ENCODE data around the gene C4A. TPM values are rescaled to one million over a fixed set of nuclear protein-coding genes. Genes with fewer than 3 reads are reported as not detected.
"Not testable (repeated sequence)": the region's sequence is repeated elsewhere in the genome, so short reads cannot be mapped to it uniquely, and the experiment has no call there.

C4A gene
- total and polyA plus RNA-seq, 2 of the 4 experiments (the other 2 are of a cell fraction), result 0.90 to 3.8 TPM

DNA sequence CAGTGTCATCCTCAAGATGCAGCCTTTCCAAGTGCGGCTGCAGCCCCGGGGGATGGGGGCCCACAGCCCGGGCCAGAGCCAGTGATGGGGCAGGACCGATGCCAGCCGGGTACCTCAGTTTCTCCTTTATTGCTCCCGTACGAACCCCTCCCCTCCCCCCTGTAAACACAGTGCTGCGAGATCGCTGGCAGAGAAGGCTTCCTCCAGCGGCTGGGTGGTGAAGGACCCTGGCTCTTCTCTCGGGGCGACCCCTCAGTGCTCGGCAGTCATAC, 59.1 kb downstream of the C4A start:
- POLR2A ChIA-PET (ENCODE audit: unreplicated experiment); H2AK9ac ChIP-seq (replicated peaks; ENCODE audit: low read depth, low read length, poor library complexity); H4K20me1 ChIP-seq (ENCODE audit: insufficient read depth, low read length); H3K18ac ChIP-seq (ENCODE audit: low read depth, low read length); H3K4me3 ChIP-seq (ENCODE audit: insufficient read depth, low read depth, low read length); H2AFZ ChIP-seq (replicated peaks; ENCODE audit: low read length, poor library complexity); H3K9me3 ChIP-seq (ENCODE audit: control insufficient read depth, insufficient read depth, low read length); H3K9ac ChIP-seq (ENCODE audit: low read depth, low read length); dilution Hi-C loops (cut with HindIII; ENCODE audit: low sequenced_read_pairs, unreplicated experiment); DNase-seq; H3K4me1 ChIP-seq (ENCODE audit: control insufficient read depth, insufficient read depth, low read length); CTCF ChIA-PET; H3K36me3 ChIP-seq (ENCODE audit: control insufficient read depth, insufficient read depth, low read length); H4K5ac ChIP-seq (ENCODE audit: low read depth, low read length); H3K27me3 ChIP-seq (ENCODE audit: control insufficient read depth, insufficient read depth, low read length); in situ Hi-C loops (cut with MboI; ENCODE audit: low sequenced_read_pairs); H2BK15ac ChIP-seq (ENCODE audit: low read depth, low read length); H3K9me1 ChIP-seq (ENCODE audit: insufficient read depth, low read length); H3K14ac ChIP-seq (replicated peaks; ENCODE audit: low read depth, low read length); H4K91ac ChIP-seq (ENCODE audit: insufficient read depth, low read depth, low read length); H3K23ac ChIP-seq (ENCODE audit: low read depth, low read length); H4K8ac ChIP-seq (ENCODE audit: low read depth in 2 of 2, low read length in 2 of 2); H2BK120ac ChIP-seq (ENCODE audit: low read depth, low read length); BruUV-seq (replicated peaks); ATAC-seq (ENCODE audit: low read depth); H3K4ac ChIP-seq (ENCODE audit: low read depth, low read length); H3K27ac ChIP-seq (ENCODE audit: insufficient read depth, low read length); H3K4me2 ChIP-seq (ENCODE audit: low read depth, low read length); H2BK5ac ChIP-seq (ENCODE audit: low read depth, low read length, poor library complexity, severe bottlenecking); H3K56ac ChIP-seq (ENCODE audit: extremely low read depth, insufficient read depth, low read length); H2AK5ac ChIP-seq (ENCODE audit: low read depth, low read length); H2BK20ac ChIP-seq (ENCODE audit: low read depth, low read length); H3K79me1 ChIP-seq (ENCODE audit: low read depth in 1 of 2, low read length in 2 of 2): not testable (repeated sequence)
- intact Hi-C loops (cut with micrococcal nuclease), result loop anchor here (10.0 kb wide), 1 partner anchor 114 kb away; the partner anchor contains the start of genes PPT2 and PRRT1
- no CpG with 5 or more reads among the region's 13 CpGs for WGBS, 2 experiments (ENCODE audit: extremely low coverage in 2 of 2, insufficient read length in 1 of 2)

DNA sequence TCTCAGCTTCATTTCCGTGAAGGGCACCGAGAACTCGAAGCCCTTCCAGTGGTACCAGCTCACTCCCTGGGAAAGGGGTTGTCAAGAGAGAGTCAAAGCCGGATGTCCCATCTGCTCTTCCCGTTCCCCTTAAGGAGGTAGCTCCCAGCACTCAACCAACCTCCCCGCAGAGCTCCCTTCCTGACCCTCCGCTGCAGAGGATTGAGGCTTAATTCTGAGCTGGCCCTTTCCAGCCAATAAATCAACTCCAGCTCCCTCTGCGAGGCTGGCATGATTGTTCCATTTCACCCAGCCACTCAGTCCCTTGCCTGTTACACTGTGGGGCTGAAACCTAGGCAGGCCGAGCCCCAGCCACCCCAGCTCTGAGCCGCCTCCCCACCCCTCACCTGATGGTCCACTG, 59.5 kb downstream of the C4A start:
- DNase-seq; H4K8ac ChIP-seq (ENCODE audit: low read depth in 2 of 2, low read length in 2 of 2); H2BK5ac ChIP-seq (ENCODE audit: low read depth, low read length, poor library complexity, severe bottlenecking); H2AFZ ChIP-seq (replicated peaks; ENCODE audit: low read length, poor library complexity); H3K9ac ChIP-seq (ENCODE audit: low read depth, low read length); H3K4me2 ChIP-seq (ENCODE audit: low read depth, low read length); H3K18ac ChIP-seq (ENCODE audit: low read depth, low read length); H4K91ac ChIP-seq (ENCODE audit: insufficient read depth, low read depth, low read length); H2BK15ac ChIP-seq (ENCODE audit: low read depth, low read length); in situ Hi-C loops (cut with MboI; ENCODE audit: low sequenced_read_pairs); H3K79me1 ChIP-seq (ENCODE audit: low read depth in 1 of 2, low read length in 2 of 2); H3K56ac ChIP-seq (ENCODE audit: extremely low read depth, insufficient read depth, low read length); H2AK5ac ChIP-seq (ENCODE audit: low read depth, low read length); H3K4ac ChIP-seq (ENCODE audit: low read depth, low read length); H3K14ac ChIP-seq (replicated peaks; ENCODE audit: low read depth, low read length); H3K36me3 ChIP-seq (ENCODE audit: control insufficient read depth, insufficient read depth, low read length); POLR2A ChIA-PET (ENCODE audit: unreplicated experiment); dilution Hi-C loops (cut with HindIII; ENCODE audit: low sequenced_read_pairs, unreplicated experiment); H2AK9ac ChIP-seq (replicated peaks; ENCODE audit: low read depth, low read length, poor library complexity); H2BK120ac ChIP-seq (ENCODE audit: low read depth, low read length); CTCF ChIA-PET; ATAC-seq (ENCODE audit: low read depth); H4K5ac ChIP-seq (ENCODE audit: low read depth, low read length); H4K20me1 ChIP-seq (ENCODE audit: insufficient read depth, low read length); H3K27ac ChIP-seq (ENCODE audit: insufficient read depth, low read length); H3K4me1 ChIP-seq (ENCODE audit: control insufficient read depth, insufficient read depth, low read length); H2BK20ac ChIP-seq (ENCODE audit: low read depth, low read length); H3K9me3 ChIP-seq (ENCODE audit: control insufficient read depth, insufficient read depth, low read length); H3K27me3 ChIP-seq (ENCODE audit: control insufficient read depth, insufficient read depth, low read length); H3K23ac ChIP-seq (ENCODE audit: low read depth, low read length); H3K9me1 ChIP-seq (ENCODE audit: insufficient read depth, low read length); BruUV-seq (replicated peaks); H3K4me3 ChIP-seq (ENCODE audit: insufficient read depth, low read depth, low read length): not testable (repeated sequence)
- WGBS, 2 experiments (ENCODE audit: extremely low coverage in 2 of 2, insufficient read length in 1 of 2), result no CpG with 5 or more reads among the region's 10 CpGs
- intact Hi-C loops (cut with micrococcal nuclease), result loop anchor here (10.0 kb wide), 1 partner anchor 113 kb away; the partner anchor contains the start of genes PPT2 and PRRT1
